Endothelial cell of umbilical vein (primary cell): ENCODE measurements around the gene PCNX4. TPM values are rescaled to one million over a fixed set of nuclear protein-coding genes. Genes with fewer than 3 reads are reported as not detected.

Experiments used
- BruUV-seq: library from RNA; stranded (reverse); fragments of 400-500 nt; replicated peaks from 2 replicates; lab custom pipeline; 2021; lab: Mats Ljungman, UMichigan
- CTCF ChIA-PET: fragments of 300-600, 350-600 bp; sonication (Branson Sonifier 250); formaldehyde crosslinking; loops from one replicate; lab custom pipeline; 2021; ENCODE audit warnings: antibody characterized with exemption, inconsistent platforms; lab: Charles Lee
- POLR2A ChIA-PET: fragments of 300-600, 350-600 bp; sonication (Branson Sonifier 250); formaldehyde crosslinking; loops from one replicate; lab custom pipeline; 2021; ENCODE audit warnings: antibody characterized with exemption, inconsistent platforms; lab: Charles Lee
- DNase-seq: peaks from one replicate; pipeline ENCODE4 v3.0.0-alpha.2; 2011; ENCODE audit warnings: low read depth, low spot score
- FAIRE-seq: peaks from 2 replicates; lab custom pipeline; 2011; peaks lifted over from hg19 to GRCh38; lab: Jason Lieb, UNC
- H2AFZ ChIP-seq: 2 replicates; pipeline ENCODE4 v1.6.0; 2012; ENCODE audit warnings: low read depth, low read length, control low read depth, inconsistent platforms
- H3K27ac ChIP-seq: 2 replicates; pipeline ENCODE4 v1.5.1; 2011; ENCODE audit warnings: low read depth, mild to moderate bottlenecking, control low read depth, low read length, moderate library complexity; ENCODE audit not compliant: insufficient read depth
- H3K27me3 ChIP-seq, 2 experiments: 2 replicates each; pipeline versions ENCODE4 v1.6.0 to v1.6.1; 2011; ENCODE audit warnings: low read length in 2 of 2, mixed read lengths in 1 of 2; ENCODE audit not compliant: control insufficient read depth in 2 of 2, insufficient read depth in 2 of 2
- H3K36me3 ChIP-seq, 2 experiments: 2 replicates in 1 of 2; 3 replicates in 1 of 2; pipeline ENCODE4 v1.5.1; 2011; ENCODE audit warnings: low read length in 2 of 2, mild to moderate bottlenecking in 1 of 2, moderate library complexity in 1 of 2; ENCODE audit not compliant: control insufficient read depth in 2 of 2, insufficient read depth in 2 of 2; ENCODE audit errors: extremely low read depth in 1 of 2
- H3K4me1 ChIP-seq: 3 replicates; pipeline ENCODE4 v1.5.1; 2011; ENCODE audit warnings: mild to moderate bottlenecking, low read length; ENCODE audit not compliant: control insufficient read depth, insufficient read depth; ENCODE audit errors: extremely low read depth
- H3K4me2 ChIP-seq: 2 replicates; pipeline ENCODE4 v1.6.1; 2011; ENCODE audit warnings: low read length, control low read depth, mixed read lengths; ENCODE audit not compliant: insufficient read depth
- H3K4me3 ChIP-seq, 3 experiments: fragments of 200-600 bp in 1 of 3; sonication (generic), shearing (Covaris generic) in 1 of 3; replicated peaks in 1 of 3; 2 replicates each; pipeline ENCODE4 v1.5.1; 2011 to 2016; ENCODE audit warnings: control low read depth in 3 of 3, low read length in 3 of 3, mild to moderate bottlenecking in 2 of 3, inconsistent platforms in 1 of 3, low read depth in 1 of 3, moderate library complexity in 1 of 3; ENCODE audit not compliant: insufficient read depth in 1 of 3
- H3K79me2 ChIP-seq: 2 replicates; pipeline ENCODE4 v1.6.0; 2012; ENCODE audit warnings: low read length, inconsistent platforms; ENCODE audit not compliant: control insufficient read depth, insufficient read depth
- H3K9ac ChIP-seq: replicated peaks from 2 replicates; pipeline ENCODE3; 2011; ENCODE audit warnings: low read length, control low read depth; ENCODE audit not compliant: insufficient read depth; ENCODE audit errors: extremely low read depth
- H3K9me1 ChIP-seq: replicated peaks from 3 replicates; pipeline ENCODE4 v1.6.0; 2011; ENCODE audit warnings: mild to moderate bottlenecking, low read length; ENCODE audit not compliant: control insufficient read depth, insufficient read depth; ENCODE audit errors: extremely low read depth
- H3K9me3 ChIP-seq: replicated peaks from 2 replicates; pipeline ENCODE4 v1.5.1; 2012; ENCODE audit warnings: low read length, inconsistent platforms; ENCODE audit not compliant: control insufficient read depth, insufficient read depth
- H4K20me1 ChIP-seq: replicated peaks from 2 replicates; pipeline ENCODE3; 2011; ENCODE audit warnings: mild to moderate bottlenecking, low read length; ENCODE audit not compliant: control insufficient read depth, insufficient read depth; ENCODE audit errors: extremely low read depth
- CTCF ChIP-seq, 2 donors: IDR thresholded peaks; 1 replicate in 1 of 2; 2 replicates in 1 of 2; pipeline ENCODE4 v1.5.1; 2011; ENCODE audit warnings: low read length in 2 of 2, mild to moderate bottlenecking in 2 of 2, moderate library complexity in 2 of 2, control low read depth in 1 of 2, inconsistent platforms in 1 of 2, low read depth in 1 of 2; ENCODE audit not compliant: insufficient read depth in 1 of 2; ENCODE audit errors: extremely low read depth in 1 of 2
- EZH2 ChIP-seq: IDR thresholded peaks from 2 replicates; pipeline ENCODE4 v1.6.1; 2012; ENCODE audit warnings: borderline replicate concordance, low read depth, mild to moderate bottlenecking, moderate library complexity, low read length, inconsistent platforms; ENCODE audit not compliant: severe bottlenecking
- FOS ChIP-seq: IDR thresholded peaks from 2 replicates; pipeline ENCODE4 v1.6.1; 2011; ENCODE audit warnings: mild to moderate bottlenecking, low read length, moderate library complexity, borderline replicate concordance; ENCODE audit not compliant: insufficient read depth
- GATA2 ChIP-seq: IDR thresholded peaks from 2 replicates; pipeline ENCODE4 v1.7.0; 2011; ENCODE audit warnings: low read depth, mild to moderate bottlenecking, moderate library complexity, mixed read lengths, low read length; ENCODE audit not compliant: insufficient read length, insufficient read depth
- JUN ChIP-seq: IDR thresholded peaks from 2 replicates; pipeline ENCODE4 v1.6.1; 2011; ENCODE audit warnings: borderline replicate concordance, low read depth; ENCODE audit not compliant: insufficient read length, insufficient read depth
- MAX ChIP-seq: IDR thresholded peaks from 2 replicates; pipeline ENCODE4 v1.6.1; 2011; ENCODE audit not compliant: insufficient read depth, insufficient read length
- MYC ChIP-seq: IDR thresholded peaks from one replicate; pipeline ENCODE4 v1.6.1; 2011; ENCODE audit warnings: mild to moderate bottlenecking, low read depth, low read length
- POLR2A ChIP-seq: IDR thresholded peaks from 2 replicates; pipeline ENCODE4 v1.6.1; 2012; ENCODE audit warnings: low read depth, mild to moderate bottlenecking, control low read depth, low read length
- POLR2AphosphoS5 ChIP-seq: IDR thresholded peaks from 2 replicates; pipeline ENCODE4 v1.6.1; 2012; ENCODE audit warnings: low read depth, mild to moderate bottlenecking, control low read depth, low read length, moderate library complexity; ENCODE audit not compliant: insufficient read depth
- dilution Hi-C: fragments of 300-500 bp; cut with MboI; formaldehyde crosslinking; loops from one replicate; pipeline ENCODE4 v1.15.0; 2019; ENCODE audit warnings: low sequenced_read_pairs; ENCODE audit not compliant: extremely low pct_ligation_motif_present
- intact Hi-C: fragments of 100-400 bp; cut with micrococcal nuclease; formaldehyde crosslinking; loops from one replicate; pipeline ENCODE4 v1.10.0; 2022
- polyA plus RNA-seq, 4 experiments: library from polyadenylated mRNA; depleted of rRNA in 3 of 4; stranded (reverse) in 3 of 4; unstranded in 1 of 4; fragments of >200 nt; gene quantifications; 2 replicates each; pipeline versions ENCODE4 v1.2.1 to v1.2.3, GENCODE V29; 2011 to 2012; ENCODE audit warnings: missing spikeins in 1 of 4
- total RNA-seq: library from RNA; stranded (reverse); gene quantifications from 2 replicates; pipeline ENCODE4 v1.2.3, GENCODE V29; 2021

The PCNX4 gene
- total and polyA plus RNA-seq, 2 donors (not counting 3 experiments of a cell fraction or from before 2014, with no cell fraction given) = 35.5 to 51.6 TPM

GRCh38 chr14:60085693-60086092, 6.0 kb upstream of the PCNX4 start:
- intact Hi-C loops (no loop called here), dilution Hi-C loops (no loop called here)
- Histone ChIP-seq H3K9me1 (no peaks in the 10 kb centered on the region), H3K36me3 (no peaks in the 10 kb centered on the region), H3K27ac (no peak overlapping the region), H4K20me1 (no peaks in the 10 kb centered on the region), H3K4me1 (peaks cover 3% of the 10 kb centered on the region), H2AFZ (no peak overlapping the region), H3K27me3 (peaks cover 0 to 1% of the 10 kb centered on the region in 2 experiments), H3K9me3 (no peaks in the 10 kb centered on the region), H3K4me2 (no peak overlapping the region), H3K79me2 (no peaks in the 10 kb centered on the region), H3K9ac (no peak overlapping the region), H3K4me3 (no peak overlapping the region)
- no peak for TF ChIP-seq JUN
- TF ChIP-seq EZH2 = no peak
- no peak for TF ChIP-seq GATA2
- CTCF ChIA-PET = no interaction called here
- BruUV-seq = no TSS peak
- FAIRE-seq = no peak
- DNase-seq = no peak
- POLR2A ChIA-PET = no interaction called here

GRCh38 chr14:60087668-60088067, 4.1 kb upstream of the PCNX4 start:
- TF ChIP-seq EZH2 = no peak
- TF ChIP-seq FOS = no peak
- no peak for TF ChIP-seq CTCF (IDR thresholded peaks at IDR 0.05; ENCODE audit: extremely low read depth in 1 of 2, insufficient read depth in 1 of 2, low read depth in 1 of 2, low read length in 2 of 2)
- TF ChIP-seq POLR2AphosphoS5 = no peak
- TF ChIP-seq POLR2A = no peak
- no peak for TF ChIP-seq GATA2
- TF ChIP-seq MAX = no peak
- no peak for TF ChIP-seq MYC
- no peak for TF ChIP-seq JUN
- POLR2A ChIA-PET = no interaction called here
- Histone ChIP-seq H4K20me1 (no peaks in the 10 kb centered on the region), H3K9me3 (no peaks in the 10 kb centered on the region), H2AFZ (no peak overlapping the region), H3K9ac (no peak overlapping the region), H3K9me1 (no peaks in the 10 kb centered on the region), H3K79me2 (peaks cover 4% of the 10 kb centered on the region), H3K4me1 (peaks cover 7% of the 10 kb centered on the region), H3K4me3 (no peak overlapping the region), H3K36me3 (no peaks in the 10 kb centered on the region), H3K27me3 (no peaks in the 10 kb centered on the region), H3K27ac (no peak overlapping the region), H3K4me2 (no peak overlapping the region)
- no peak for DNase-seq
- CTCF ChIA-PET = interaction anchor here (1.2 to 1.7 kb wide), 2 partner anchors 19 to 23 kb away, joined by 3 to 4 read pairs; no protein-coding TSS in a partner anchor
- FAIRE-seq = no peak
- no TSS peak for BruUV-seq
- intact Hi-C loops = no loop called here
- dilution Hi-C loops = no loop called here
